K562 (cell line): Measurements from ENCODE around the gene ARHGDIA. TPM values are rescaled to one million over a fixed set of nuclear protein-coding genes. Genes with fewer than 3 reads are reported as not detected.

ENCODE experiments used
- CCAR2 ChIP-seq: fragments of 200-400 bp; formaldehyde crosslinking; IDR thresholded peaks from 2 replicates; pipeline ENCODE4 v1.6.1; 2017; ENCODE audit warnings: mild to moderate bottlenecking, low read depth, low read length
- ETV5 ChIP-seq: sonication (generic); formaldehyde crosslinking; IDR thresholded peaks from 2 replicates; pipeline ENCODE4 v1.4.0; 2020; ENCODE audit warnings: low read depth, mild to moderate bottlenecking, missing genetic modification reagents
- MAFF ChIP-seq: IDR thresholded peaks from 2 replicates; pipeline ENCODE4 v1.6.1; 2012; ENCODE audit warnings: low read length, improper control_type of control experiment
- MYNN ChIP-seq, 2 experiments: sonication (generic); formaldehyde crosslinking in 1 of 2; IDR thresholded peaks; 2 replicates each; pipeline versions ENCODE4 v1.5.0 to v1.6.1; 2016 to 2020; ENCODE audit warnings: antibody characterized with exemption in 1 of 2, missing genetic modification reagents in 1 of 2
- NCOA2 ChIP-seq, 2 experiments: fragments of 450-650 bp; IDR thresholded peaks; 2 replicates each; pipeline ENCODE4 v1.6.1; 2018; ENCODE audit warnings: mild to moderate bottlenecking in 2 of 2, moderate library complexity in 1 of 2; ENCODE audit not compliant: partially characterized antibody in 2 of 2
- XRCC4 ChIP-seq: IDR thresholded peaks from one replicate; pipeline ENCODE4 v1.6.1; 2011; ENCODE audit not compliant: insufficient read depth, insufficient read length; ENCODE audit errors: extremely low read depth
- ZNF76 ChIP-seq: fragments of 250-450 bp; sonication (Bioruptor Pico); IDR thresholded peaks from 2 replicates; pipeline ENCODE4 v1.4.0; 2020; ENCODE audit warnings: mild to moderate bottlenecking, moderate library complexity, borderline replicate concordance
- polyA plus RNA-seq, 8 experiments: library from polyadenylated mRNA; depleted of rRNA in 4 of 8; stranded (reverse) in 5 of 8; unstranded in 3 of 8; fragments of >200 nt; fragmentation: Nextera tagmentation in 2 of 8; fragmentation: Illumina TruSeq in 1 of 8; extraction: Ambion mirVana in 2 of 8; extraction: Trizol in 1 of 8; gene quantifications; 2 replicates each; pipeline versions ENCODE4 v1.2.1 to v1.2.3, GENCODE V29; 2011 to 2014; ENCODE audit warnings: inconsistent platforms in 1 of 8, missing spikeins in 1 of 8
- total RNA-seq, 7 experiments: library from RNA; depleted of rRNA in 6 of 7; stranded (reverse); fragments of >200 nt in 6 of 7; fragmentation: Illumina TruSeq in 2 of 7; extraction: Trizol in 2 of 7; gene quantifications; 2 replicates each; pipeline versions ENCODE4 v1.2.1 to v1.2.3, GENCODE V29; 2011 to 2021; ENCODE audit warnings: low replicate concordance in 1 of 7
- TF ChIP-seq, protein P1 (sequence below), 2 experiments: IDR thresholded peaks in 1 of 2; conservative IDR thresholded peaks in 1 of 2; 2 replicates each; pipeline ENCODE4 v1.6.1; 2016; ENCODE audit warnings: low read depth in 2 of 2, mild to moderate bottlenecking in 1 of 2, missing compliant biosample characterization in 1 of 2, missing genetic modification characterization in 1 of 2, moderate library complexity in 1 of 2
- TF ChIP-seq, protein P2 (sequence below), 2 experiments: fragments of 450-650 bp; IDR thresholded peaks; 2 replicates each; pipeline ENCODE4 v1.6.1; 2016; ENCODE audit warnings: mild to moderate bottlenecking in 2 of 2, borderline replicate concordance in 1 of 2, low read depth in 1 of 2, moderate library complexity in 1 of 2
- TF ChIP-seq, protein P3 (sequence below): sonication (generic); formaldehyde crosslinking; IDR thresholded peaks from 2 replicates; pipeline ENCODE4 v1.4.0; 2020; ENCODE audit warnings: mild to moderate bottlenecking, missing genetic modification reagents
- TF ChIP-seq, protein P4 (sequence below): sonication (generic); formaldehyde crosslinking; IDR thresholded peaks from 2 replicates; pipeline ENCODE4 v1.8.0; 2022; ENCODE audit warnings: mild to moderate bottlenecking, missing genetic modification reagents

ARHGDIA gene
- total and polyA plus RNA-seq, 9 of the 15 experiments (the other 6 are each of a cell fraction or from before 2014, with no cell fraction given), result 9.6 to 340 (median 97.6) TPM

DNA sequence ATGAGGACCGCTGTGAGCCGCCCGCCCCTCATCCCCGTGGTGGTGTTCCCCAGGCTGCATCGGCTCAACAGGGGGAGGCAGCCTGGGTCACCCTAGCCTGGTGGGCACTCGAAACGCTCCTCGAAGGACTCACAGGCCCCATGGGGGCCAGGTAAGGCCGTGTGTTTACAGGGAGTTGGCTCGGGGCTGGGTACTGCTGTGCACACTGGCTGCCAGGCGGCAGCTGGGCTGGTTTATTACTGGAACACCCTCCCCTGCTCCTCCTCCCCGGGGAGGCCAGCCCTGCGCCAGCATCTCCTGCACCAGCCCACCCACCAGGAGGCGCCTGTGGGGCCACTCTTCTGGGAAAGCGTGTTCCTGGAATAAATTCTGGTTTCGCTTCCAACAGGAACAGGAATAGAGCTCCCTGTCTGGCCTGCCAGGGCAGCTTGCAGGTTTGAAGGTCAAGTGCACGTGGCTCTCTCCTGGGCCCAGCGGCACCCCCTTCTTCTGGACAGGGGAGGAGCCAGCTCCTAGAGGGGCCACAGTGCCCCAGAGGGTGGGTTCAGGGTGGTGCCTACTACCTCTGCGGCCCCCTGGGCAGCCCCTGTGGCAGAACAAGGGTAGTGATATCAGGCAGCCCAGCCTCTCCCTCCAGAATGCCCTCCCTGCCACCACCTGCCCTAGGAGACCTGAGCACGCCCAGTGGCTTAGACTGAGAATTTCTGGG lies 49.4 kb downstream of the ARHGDIA start (continued):
- TF ChIP-seq, protein P1, sequence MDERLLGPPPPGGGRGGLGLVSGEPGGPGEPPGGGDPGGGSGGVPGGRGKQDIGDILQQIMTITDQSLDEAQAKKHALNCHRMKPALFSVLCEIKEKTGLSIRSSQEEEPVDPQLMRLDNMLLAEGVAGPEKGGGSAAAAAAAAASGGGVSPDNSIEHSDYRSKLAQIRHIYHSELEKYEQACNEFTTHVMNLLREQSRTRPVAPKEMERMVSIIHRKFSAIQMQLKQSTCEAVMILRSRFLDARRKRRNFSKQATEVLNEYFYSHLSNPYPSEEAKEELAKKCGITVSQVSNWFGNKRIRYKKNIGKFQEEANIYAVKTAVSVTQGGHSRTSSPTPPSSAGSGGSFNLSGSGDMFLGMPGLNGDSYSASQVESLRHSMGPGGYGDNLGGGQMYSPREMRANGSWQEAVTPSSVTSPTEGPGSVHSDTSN (CRISPR knock-in tag; IDR thresholded peaks at IDR 0.05; ENCODE audit: low read depth), result no peak
- TF ChIP-seq, protein P1 (tag; conservative IDR thresholded peaks at IDR 0.05; ENCODE audit: low read depth), result no peak
- TF ChIP-seq, protein P2, sequence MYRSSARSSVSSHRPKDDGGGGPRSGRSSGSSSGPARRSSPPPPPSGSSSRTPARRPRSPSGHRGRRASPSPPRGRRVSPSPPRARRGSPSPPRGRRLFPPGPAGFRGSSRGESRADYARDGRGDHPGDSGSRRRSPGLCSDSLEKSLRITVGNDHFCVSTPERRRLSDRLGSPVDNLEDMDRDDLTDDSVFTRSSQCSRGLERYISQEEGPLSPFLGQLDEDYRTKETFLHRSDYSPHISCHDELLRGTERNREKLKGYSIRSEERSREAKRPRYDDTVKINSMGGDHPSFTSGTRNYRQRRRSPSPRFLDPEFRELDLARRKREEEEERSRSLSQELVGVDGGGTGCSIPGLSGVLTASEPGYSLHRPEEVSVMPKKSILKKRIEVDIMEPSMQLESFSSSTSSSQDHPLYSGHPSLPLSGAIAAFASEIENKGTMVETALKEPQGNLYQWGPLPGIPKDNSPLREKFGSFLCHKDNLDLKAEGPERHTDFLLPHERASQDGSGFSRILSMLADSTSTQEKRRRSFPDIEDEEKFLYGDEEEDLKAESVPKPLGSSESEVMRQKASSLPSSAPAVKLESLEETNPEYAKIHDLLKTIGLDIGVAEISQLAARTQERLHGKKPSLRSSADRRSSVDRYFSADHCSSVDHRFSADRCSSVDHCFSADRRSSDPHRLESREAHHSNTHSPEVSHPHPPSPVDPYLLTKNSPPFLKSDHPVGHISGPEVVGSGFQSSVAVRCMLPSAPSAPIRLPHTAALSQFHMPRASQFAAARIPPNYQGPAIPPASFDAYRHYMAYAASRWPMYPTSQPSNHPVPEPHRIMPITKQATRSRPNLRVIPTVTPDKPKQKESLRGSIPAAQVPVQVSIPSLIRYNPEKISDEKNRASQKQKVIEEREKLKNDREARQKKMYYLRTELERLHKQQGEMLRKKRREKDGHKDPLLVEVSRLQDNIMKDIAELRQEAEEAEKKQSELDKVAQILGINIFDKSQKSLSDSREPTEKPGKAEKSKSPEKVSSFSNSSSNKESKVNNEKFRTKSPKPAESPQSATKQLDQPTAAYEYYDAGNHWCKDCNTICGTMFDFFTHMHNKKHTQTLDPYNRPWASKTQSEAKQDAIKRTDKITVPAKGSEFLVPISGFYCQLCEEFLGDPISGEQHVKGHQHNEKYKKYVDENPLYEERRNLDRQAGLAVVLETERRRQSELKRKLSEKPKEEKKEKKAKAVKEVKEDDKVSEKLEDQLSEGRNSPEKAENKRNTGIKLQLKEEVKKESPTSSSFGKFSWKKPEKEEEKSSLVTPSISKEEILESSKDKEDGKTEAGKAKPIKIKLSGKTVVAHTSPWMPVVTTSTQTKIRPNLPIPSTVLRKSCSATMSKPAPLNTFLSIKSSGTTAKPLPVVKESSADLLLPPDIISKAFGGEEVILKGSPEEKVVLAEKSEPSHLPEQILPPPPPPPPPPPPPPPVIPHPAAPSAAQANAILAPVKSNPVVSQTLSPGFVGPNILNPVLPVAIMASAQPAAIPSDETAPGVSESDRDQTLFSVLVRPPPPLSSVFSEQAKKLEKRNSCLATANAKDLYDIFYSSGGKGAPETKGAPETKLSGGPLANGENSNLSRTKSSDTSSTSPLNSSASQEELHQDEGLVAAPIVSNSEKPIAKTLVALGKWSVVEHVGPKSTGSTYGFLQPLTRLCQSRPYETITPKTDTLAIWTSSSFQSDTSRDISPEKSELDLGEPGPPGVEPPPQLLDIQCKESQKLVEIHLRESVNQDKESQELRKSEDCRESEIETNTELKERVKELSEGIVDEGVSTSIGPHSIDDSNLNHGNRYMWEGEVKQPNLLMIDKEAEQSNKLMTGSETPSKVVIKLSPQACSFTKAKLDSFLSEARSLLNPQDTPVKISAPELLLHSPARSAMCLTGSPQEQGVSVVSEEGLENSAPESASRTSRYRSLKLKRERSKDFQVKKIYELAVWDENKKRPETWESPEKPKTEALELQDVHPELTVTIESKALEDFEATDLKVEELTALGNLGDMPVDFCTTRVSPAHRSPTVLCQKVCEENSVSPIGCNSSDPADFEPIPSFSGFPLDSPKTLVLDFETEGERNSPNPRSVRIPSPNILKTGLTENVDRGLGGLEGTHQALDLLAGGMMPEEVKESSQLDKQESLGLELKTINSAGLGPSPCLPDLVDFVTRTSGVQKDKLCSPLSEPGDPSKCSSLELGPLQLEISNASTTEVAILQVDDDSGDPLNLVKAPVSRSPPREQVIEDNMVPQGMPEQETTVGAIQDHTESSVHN (IDR thresholded peaks at IDR 0.05; ENCODE audit: borderline replicate concordance in 1 of 2, low read depth in 1 of 2), result no peak
- no peak for TF ChIP-seq MAFF
- TF ChIP-seq ETV5 (CRISPR knock-in tag), result peak; percentile 70
- peak; percentile 80; the same call in 1 of the 2 replicates for TF ChIP-seq MYNN (IDR thresholded peaks at IDR 0.05)
- TF ChIP-seq MYNN (CRISPR knock-in tag; IDR thresholded peaks at IDR 0.05), result no peak
- TF ChIP-seq, protein P3, sequence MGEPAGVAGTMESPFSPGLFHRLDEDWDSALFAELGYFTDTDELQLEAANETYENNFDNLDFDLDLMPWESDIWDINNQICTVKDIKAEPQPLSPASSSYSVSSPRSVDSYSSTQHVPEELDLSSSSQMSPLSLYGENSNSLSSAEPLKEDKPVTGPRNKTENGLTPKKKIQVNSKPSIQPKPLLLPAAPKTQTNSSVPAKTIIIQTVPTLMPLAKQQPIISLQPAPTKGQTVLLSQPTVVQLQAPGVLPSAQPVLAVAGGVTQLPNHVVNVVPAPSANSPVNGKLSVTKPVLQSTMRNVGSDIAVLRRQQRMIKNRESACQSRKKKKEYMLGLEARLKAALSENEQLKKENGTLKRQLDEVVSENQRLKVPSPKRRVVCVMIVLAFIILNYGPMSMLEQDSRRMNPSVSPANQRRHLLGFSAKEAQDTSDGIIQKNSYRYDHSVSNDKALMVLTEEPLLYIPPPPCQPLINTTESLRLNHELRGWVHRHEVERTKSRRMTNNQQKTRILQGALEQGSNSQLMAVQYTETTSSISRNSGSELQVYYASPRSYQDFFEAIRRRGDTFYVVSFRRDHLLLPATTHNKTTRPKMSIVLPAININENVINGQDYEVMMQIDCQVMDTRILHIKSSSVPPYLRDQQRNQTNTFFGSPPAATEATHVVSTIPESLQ, result peak; percentile 65; the same call in 1 of the 2 replicates
- TF ChIP-seq, protein P4, sequence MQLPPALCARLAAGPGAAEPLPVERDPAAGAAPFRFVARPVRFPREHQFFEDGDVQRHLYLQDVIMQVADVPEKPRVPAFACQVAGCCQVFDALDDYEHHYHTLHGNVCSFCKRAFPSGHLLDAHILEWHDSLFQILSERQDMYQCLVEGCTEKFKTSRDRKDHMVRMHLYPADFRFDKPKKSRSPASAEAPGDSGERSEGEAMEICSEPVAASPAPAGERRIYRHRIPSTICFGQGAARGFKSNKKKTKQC, result 0 out of 2 replicates have a peak, but pooled peaks have one; percentile 50
- no peak for TF ChIP-seq NCOA2 (IDR thresholded peaks at IDR 0.05; ENCODE audit: partially characterized antibody in 2 of 2)
- no peak for TF ChIP-seq XRCC4
- peak; percentile 90; the same call in 1 of the 2 replicates for TF ChIP-seq ZNF76 (CRISPR knock-in tag)
- no peak for TF ChIP-seq CCAR2
